Measurements from ENCODE around the gene ELAVL1. TPM values are rescaled to one million over a fixed set of nuclear protein-coding genes. Genes with fewer than 3 reads are reported as not detected.

The ELAVL1 gene
- total and polyA plus RNA-seq, 2 experiments from 2014 or later = 81.6 to 143 TPM

DNA sequence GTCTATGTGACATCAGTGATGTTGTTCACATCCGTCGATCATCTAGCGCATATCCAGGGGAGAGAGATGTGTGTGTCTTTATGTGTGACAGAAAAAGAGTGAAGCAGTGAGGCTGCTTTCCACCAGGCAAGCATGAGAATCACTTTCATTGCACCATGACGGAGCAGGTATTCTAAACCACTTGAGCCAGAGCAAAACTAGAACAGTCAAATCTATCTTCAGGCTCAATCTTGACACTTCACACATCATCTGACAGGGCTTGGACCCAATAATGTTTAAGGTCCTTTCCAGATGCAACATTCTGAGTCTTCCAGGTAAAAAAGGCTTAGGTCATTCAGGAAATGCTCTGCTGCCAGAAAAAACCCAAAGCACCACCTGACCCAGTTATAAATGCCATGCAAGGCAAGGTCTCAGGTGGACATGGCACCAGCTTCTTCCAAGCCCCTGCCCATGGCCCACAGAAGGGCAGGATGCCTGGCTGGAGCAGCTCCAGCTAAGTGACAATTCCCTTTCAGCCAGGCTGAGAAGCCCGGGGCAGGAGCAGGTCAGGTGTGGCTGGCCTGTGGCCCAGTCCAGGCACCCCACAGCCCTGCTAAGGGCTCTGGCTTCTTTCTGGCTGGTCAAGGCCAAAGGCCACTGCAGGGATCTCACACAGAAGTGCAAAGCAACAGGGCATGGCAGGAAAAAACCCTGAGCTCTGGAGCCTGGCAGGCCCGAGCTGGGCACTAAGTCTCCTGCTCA is 5.0 kb downstream of the ELAVL1 start (continued):
- TF ChIP-seq, protein P1, sequence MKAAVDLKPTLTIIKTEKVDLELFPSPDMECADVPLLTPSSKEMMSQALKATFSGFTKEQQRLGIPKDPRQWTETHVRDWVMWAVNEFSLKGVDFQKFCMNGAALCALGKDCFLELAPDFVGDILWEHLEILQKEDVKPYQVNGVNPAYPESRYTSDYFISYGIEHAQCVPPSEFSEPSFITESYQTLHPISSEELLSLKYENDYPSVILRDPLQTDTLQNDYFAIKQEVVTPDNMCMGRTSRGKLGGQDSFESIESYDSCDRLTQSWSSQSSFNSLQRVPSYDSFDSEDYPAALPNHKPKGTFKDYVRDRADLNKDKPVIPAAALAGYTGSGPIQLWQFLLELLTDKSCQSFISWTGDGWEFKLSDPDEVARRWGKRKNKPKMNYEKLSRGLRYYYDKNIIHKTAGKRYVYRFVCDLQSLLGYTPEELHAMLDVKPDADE (IDR thresholded peaks at IDR 0.05) = no peak
- no peak for TF ChIP-seq ZNF114 (CRISPR knock-in tag; IDR thresholded peaks at IDR 0.05)
- no peak for TF ChIP-seq CTCF (conservative IDR thresholded peaks at IDR 0.05; ENCODE audit: low read depth in 2 of 2)
- no peak for TF ChIP-seq EZH2phosphoT487 (IDR thresholded peaks at IDR 0.05; ENCODE audit: unreplicated experiment)
- no peak for TF ChIP-seq JUNB (IDR thresholded peaks at IDR 0.05; ENCODE audit: unreplicated experiment)
- no peak for TF ChIP-seq POLR2AphosphoS5 (IDR thresholded peaks at IDR 0.05; ENCODE audit: low read depth)
- no peak for TF ChIP-seq CREB1 (CRISPR knock-in tag; IDR thresholded peaks at IDR 0.05; ENCODE audit: low read depth)

- H3K27me3 Mint-ChIP-seq (ENCODE audit: insufficient read depth, low read depth, poor library complexity) = peaks cover 13% of the 10 kb centered on the region
- peaks cover 89% of the 10 kb centered on the region for H4K20me1 ChIP-seq (replicated peaks; ENCODE audit: insufficient read depth)
- H3K9me3 Mint-ChIP-seq = no peaks in the 10 kb centered on the region; the same call in 2 of the 3 replicates
- no peaks in the 10 kb centered on the region for H3K9me2 ChIP-seq (ENCODE audit: insufficient read depth)
- no peak overlapping the region for H3K27ac ChIP-seq (ENCODE audit: low read depth)
- peaks cover 97% of the 10 kb centered on the region for H3K79me2 ChIP-seq (replicated peaks; ENCODE audit: insufficient read depth)
- H3K4me2 ChIP-seq = no peak overlapping the region
- H3K4me1 ChIP-seq (ENCODE audit: insufficient read depth) = peaks cover 40% of the 10 kb centered on the region
- peaks cover 63% of the 10 kb centered on the region for H3K4me1 Mint-ChIP-seq
- no peaks in the 10 kb centered on the region; the same call in 1 of the 2 replicates for H3K36me3 ChIP-seq (ENCODE audit: insufficient read depth)
- H3K27ac Mint-ChIP-seq = no peak overlapping the region
- no peak overlapping the region for H3K4me3 Mint-ChIP-seq
- H2AFZ ChIP-seq = no peak overlapping the region
- H3K4me3 ChIP-seq = no peak overlapping the region
- H3K36me3 Mint-ChIP-seq (ENCODE audit: low read depth) = peaks cover 33% of the 10 kb centered on the region
- no peaks in the 10 kb centered on the region for H3K27me3 ChIP-seq (ENCODE audit: insufficient read depth)
- no peak for ATAC-seq
- H3F3A ChIP-seq (replicated peaks; ENCODE audit: low read depth) = peaks cover 20% of the 10 kb centered on the region
- no peak for DNase-seq (ENCODE audit: low spot score)
- TF ChIP-seq JUNB (IDR thresholded peaks at IDR 0.05; ENCODE audit: unreplicated experiment) (no peak), NANOG (IDR thresholded peaks at IDR 0.05; ENCODE audit: borderline replicate concordance) (no peak), EZH2phosphoT487 (IDR thresholded peaks at IDR 0.05; ENCODE audit: unreplicated experiment) (no peak), POLR2AphosphoS5 (IDR thresholded peaks at IDR 0.05; ENCODE audit: low read depth) (no peak), STAT1 (IDR thresholded peaks at IDR 0.05; ENCODE audit: unreplicated experiment) (no peak), EZH2 (IDR thresholded peaks at IDR 0.05; ENCODE audit: low read depth, unreplicated experiment) (no peak), ZNF331 (CRISPR knock-in tag; IDR thresholded peaks at IDR 0.05; ENCODE audit: low read depth) (no peak), CREB1 (CRISPR knock-in tag; IDR thresholded peaks at IDR 0.05; ENCODE audit: low read depth) (no peak), CTCF (conservative IDR thresholded peaks at IDR 0.05; ENCODE audit: low read depth in 2 of 2) (no peak)
- TF ChIP-seq, protein P2, sequence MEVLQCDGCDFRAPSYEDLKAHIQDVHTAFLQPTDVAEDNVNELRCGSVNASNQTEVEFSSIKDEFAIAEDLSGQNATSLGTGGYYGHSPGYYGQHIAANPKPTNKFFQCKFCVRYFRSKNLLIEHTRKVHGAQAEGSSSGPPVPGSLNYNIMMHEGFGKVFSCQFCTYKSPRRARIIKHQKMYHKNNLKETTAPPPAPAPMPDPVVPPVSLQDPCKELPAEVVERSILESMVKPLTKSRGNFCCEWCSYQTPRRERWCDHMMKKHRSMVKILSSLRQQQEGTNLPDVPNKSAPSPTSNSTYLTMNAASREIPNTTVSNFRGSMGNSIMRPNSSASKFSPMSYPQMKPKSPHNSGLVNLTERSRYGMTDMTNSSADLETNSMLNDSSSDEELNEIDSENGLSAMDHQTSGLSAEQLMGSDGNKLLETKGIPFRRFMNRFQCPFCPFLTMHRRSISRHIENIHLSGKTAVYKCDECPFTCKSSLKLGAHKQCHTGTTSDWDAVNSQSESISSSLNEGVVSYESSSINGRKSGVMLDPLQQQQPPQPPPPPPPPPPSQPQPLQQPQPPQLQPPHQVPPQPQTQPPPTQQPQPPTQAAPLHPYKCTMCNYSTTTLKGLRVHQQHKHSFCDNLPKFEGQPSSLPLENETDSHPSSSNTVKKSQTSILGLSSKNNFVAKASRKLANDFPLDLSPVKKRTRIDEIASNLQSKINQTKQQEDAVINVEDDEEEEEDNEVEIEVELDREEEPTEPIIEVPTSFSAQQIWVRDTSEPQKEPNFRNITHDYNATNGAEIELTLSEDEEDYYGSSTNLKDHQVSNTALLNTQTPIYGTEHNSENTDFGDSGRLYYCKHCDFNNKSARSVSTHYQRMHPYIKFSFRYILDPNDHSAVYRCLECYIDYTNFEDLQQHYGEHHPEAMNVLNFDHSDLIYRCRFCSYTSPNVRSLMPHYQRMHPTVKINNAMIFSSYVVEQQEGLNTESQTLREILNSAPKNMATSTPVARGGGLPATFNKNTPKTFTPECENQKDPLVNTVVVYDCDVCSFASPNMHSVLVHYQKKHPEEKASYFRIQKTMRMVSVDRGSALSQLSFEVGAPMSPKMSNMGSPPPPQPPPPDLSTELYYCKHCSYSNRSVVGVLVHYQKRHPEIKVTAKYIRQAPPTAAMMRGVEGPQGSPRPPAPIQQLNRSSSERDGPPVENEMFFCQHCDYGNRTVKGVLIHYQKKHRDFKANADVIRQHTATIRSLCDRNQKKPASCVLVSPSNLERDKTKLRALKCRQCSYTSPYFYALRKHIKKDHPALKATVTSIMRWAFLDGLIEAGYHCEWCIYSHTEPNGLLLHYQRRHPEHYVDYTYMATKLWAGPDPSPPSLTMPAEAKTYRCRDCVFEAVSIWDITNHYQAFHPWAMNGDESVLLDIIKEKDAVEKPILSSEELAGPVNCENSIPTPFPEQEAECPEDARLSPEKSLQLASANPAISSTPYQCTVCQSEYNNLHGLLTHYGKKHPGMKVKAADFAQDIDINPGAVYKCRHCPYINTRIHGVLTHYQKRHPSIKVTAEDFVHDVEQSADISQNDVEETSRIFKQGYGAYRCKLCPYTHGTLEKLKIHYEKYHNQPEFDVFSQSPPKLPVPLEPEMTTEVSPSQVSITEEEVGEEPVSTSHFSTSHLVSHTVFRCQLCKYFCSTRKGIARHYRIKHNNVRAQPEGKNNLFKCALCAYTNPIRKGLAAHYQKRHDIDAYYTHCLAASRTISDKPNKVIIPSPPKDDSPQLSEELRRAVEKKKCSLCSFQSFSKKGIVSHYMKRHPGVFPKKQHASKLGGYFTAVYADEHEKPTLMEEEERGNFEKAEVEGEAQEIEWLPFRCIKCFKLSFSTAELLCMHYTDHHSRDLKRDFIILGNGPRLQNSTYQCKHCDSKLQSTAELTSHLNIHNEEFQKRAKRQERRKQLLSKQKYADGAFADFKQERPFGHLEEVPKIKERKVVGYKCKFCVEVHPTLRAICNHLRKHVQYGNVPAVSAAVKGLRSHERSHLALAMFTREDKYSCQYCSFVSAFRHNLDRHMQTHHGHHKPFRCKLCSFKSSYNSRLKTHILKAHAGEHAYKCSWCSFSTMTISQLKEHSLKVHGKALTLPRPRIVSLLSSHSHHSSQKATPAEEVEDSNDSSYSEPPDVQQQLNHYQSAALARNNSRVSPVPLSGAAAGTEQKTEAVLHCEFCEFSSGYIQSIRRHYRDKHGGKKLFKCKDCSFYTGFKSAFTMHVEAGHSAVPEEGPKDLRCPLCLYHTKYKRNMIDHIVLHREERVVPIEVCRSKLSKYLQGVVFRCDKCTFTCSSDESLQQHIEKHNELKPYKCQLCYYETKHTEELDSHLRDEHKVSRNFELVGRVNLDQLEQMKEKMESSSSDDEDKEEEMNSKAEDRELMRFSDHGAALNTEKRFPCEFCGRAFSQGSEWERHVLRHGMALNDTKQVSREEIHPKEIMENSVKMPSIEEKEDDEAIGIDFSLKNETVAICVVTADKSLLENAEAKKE (CRISPR knock-in tag; IDR thresholded peaks at IDR 0.05) = no peak
These were observed 6.1 kb downstream of the ELAVL1 start for GRCh38 chr19:7999376-7999775.
